GF-D8 (cell line): ENCODE measurements around the gene MYO7A.

Source experiments
- DNase-seq: peaks from one replicate; lab custom pipeline; 2025; lab: John Stamatoyannopoulos, UW

The MYO7A gene

GRCh38 chr11:77167111-77167626 is 39.1 kb downstream of the MYO7A start:
- no peak for DNase-seq

DNA sequence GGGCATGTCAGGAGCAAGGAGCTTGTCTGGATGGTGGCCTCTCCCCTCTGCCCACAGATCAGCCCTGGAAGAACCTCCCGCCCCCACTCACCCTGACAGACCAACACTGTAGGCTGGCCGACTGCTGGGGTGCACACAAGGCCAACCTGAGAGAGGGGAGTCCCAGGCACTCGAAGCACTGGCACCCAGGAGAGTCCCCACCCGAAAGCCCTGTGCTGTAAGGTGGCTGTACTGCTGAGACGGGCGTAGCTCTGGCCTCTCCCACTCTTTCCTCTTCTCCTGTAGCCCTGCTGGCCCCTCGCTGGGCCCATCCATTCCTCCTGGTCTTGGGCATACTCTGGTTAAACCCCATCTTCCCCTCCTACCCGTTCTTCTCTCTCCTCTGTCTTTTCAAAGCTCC is 39.7 kb downstream of the MYO7A start:
- no peak for DNase-seq

DNA sequence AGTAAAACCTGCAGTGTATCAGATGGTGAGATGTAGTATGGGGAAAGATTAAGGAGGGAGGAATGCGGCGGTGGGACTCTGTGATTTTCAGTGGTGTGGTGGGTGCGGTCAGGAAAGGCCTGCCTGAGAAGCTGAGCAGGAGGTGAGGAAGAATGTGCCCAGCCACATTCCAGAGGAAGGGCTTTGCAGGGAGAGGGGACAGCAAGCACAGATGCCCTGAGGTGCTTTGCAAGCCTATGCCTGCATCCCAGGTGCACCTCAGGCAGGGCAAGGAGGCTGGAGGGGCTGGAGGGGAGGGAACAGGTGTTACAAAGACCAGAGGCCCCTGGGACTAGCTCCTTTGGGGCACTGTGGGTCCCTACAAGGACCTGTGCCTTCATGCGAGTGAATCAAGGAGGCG is 42.1 kb downstream of the MYO7A start:
- DNase-seq, result no peak

DNA sequence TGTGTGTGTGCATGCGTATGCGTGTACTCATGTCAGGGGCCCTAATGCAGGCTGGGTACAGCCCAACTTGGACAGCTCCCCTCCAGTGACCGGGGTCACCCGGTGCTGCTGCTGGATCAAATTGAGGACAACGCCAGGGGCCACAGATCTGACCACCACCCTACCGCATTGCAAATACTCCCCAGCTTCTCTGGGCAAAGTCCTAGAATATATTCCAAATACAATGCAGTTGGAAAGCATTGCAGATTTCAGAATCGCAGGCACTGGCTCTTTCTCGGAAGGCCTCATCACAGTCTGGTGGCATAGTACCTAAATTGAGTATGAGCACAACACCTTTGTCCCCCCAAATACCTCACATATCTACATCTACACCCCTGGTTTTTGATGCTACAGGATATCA is 43.2 kb downstream of the MYO7A start:
- no peak for DNase-seq

- DNase-seq, result no peak
Measured at GRCh38 chr11:77171885-77172665, 44.0 kb downstream of the MYO7A start.

DNA sequence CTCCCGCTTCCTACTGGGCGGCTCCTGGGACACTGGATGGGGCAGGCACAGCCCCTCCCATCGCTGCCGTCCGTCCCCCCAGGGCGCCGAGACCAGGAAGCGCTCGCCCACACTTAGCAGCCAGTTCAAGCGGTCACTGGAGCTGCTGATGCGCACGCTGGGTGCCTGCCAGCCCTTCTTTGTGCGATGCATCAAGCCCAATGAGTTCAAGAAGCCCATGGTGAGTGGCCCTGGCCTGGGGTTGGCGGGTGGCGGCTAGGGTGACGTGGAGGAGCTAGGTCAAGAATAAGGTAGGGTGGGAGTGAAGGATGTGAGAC is 44.6 kb downstream of the MYO7A start:
- DNase-seq, result no peak

GRCh38 chr11:77173494-77173893 is 45.4 kb downstream of the MYO7A start:
- no peak for DNase-seq

DNA sequence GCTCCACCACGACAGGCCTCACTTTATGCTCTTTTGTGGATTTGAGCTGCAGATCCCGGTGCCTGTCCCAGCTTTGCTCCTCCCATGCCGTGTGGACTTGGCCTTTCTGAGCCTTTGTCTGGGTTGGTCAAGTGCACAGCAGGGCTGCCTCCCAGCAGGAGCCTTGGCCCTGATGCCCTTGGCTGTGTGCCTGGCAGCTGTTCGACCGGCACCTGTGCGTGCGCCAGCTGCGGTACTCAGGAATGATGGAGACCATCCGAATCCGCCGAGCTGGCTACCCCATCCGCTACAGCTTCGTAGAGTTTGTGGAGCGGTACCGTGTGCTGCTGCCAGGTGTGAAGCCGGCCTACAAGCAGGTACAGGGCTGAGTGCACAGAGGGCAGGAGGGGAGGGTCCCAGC is 46.5 kb downstream of the MYO7A start:
- no peak for DNase-seq

DNA sequence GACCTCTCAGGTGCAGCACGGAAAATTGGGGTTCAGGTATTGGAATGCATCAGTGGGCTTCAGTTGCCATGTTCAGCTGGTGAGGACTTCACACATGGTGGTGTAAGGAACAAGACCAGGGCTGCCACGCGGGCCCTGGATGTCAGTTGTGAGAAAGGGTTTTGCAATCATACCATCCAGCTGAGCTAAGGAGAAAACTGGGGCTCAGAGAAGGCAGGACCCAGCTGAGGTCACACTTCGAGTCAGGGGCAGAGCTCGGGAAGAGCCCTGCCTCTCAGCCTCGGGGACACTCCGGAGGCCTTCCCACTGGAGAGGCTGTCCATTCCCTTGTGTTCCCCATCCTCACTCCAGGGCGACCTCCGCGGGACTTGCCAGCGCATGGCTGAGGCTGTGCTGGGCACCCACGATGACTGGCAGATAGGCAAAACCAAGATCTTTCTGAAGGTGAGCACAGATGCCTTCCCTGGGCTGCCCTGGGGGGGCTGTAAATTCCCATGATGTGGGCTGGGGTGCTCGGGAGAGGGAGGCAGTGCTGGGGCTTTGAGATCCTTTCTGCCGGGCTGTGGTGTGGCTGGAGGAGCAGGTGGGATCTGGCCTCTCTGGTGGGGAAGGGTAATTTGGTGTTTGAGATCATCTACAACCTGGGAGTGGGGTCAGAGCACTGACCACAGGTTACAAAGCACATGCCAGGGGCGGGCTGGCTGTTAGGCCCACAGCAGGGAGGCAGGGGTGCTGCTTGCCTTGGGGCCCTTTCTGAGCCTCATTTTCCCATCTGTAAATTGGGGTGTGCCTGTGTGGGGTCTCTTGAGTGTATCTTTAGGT is 47.2 kb downstream of the MYO7A start:
- DNase-seq, result peak; percentile 24

GRCh38 chr11:77175869-77176539 is 48.0 kb downstream of the MYO7A start:
- DNase-seq, result peak; percentile 62

DNA sequence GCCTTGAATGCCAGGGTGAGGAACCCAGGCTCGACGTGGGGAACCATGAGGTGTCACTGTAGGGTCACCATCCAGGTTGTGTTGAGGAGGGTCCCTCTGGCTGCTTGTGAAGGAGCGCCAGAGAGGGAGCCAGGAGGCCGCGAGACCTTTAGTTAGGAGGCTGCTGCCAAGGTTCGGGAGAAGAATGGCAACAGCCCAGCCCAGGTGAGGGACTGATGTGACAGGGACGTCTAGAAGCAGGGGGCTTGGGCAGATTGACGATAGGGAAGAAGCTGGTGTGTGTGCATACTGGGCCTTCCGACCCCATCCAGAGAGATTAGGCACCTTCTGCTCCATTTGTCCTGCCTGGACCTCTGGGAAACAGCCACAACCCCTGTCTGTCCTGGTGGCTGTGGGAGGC is 49.0 kb downstream of the MYO7A start:
- no peak for DNase-seq

- DNase-seq, result no peak
Measured at GRCh38 chr11:77178150-77178549, 50.1 kb downstream of the MYO7A start.

- no peak for DNase-seq
Measured at GRCh38 chr11:77179048-77179447, 51.0 kb downstream of the MYO7A start.

- no peak for DNase-seq
Measured at GRCh38 chr11:77179681-77180080, 51.6 kb downstream of the MYO7A start.

DNA sequence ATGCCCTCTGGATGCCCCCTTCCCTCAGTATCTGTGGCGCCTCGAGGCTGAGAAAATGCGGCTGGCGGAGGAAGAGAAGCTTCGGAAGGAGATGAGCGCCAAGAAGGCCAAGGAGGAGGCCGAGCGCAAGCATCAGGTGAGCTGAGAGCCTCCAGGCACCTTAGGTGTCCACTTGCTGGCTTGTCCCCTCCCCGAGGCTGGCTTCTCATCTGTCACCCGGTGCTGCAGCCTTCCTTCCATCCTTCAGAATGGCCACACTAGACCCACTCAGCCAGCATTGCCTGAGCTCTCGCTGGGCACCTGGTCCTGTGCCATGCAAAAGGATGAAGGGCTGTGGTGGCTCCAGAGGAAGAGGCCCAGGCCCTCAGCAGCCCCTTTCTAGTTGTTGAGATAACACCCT is 52.3 kb downstream of the MYO7A start:
- no peak for DNase-seq

DNA sequence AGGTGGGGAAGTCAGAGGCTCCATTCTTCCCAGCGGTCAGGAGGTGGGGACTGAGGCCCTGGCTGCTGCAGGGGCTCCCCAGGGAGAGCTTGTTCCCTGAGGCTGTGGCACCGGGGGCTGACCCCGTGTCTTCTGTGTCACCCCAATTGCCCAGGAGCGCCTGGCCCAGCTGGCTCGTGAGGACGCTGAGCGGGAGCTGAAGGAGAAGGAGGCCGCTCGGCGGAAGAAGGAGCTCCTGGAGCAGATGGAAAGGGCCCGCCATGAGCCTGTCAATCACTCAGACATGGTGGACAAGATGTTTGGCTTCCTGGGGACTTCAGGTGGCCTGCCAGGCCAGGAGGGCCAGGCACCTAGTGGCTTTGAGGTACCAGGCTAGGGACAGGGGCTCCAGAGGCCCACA is 53.2 kb downstream of the MYO7A start:
- DNase-seq, result no peak

- DNase-seq, result no peak
Measured at GRCh38 chr11:77181799-77182541, 53.9 kb downstream of the MYO7A start.

DNA sequence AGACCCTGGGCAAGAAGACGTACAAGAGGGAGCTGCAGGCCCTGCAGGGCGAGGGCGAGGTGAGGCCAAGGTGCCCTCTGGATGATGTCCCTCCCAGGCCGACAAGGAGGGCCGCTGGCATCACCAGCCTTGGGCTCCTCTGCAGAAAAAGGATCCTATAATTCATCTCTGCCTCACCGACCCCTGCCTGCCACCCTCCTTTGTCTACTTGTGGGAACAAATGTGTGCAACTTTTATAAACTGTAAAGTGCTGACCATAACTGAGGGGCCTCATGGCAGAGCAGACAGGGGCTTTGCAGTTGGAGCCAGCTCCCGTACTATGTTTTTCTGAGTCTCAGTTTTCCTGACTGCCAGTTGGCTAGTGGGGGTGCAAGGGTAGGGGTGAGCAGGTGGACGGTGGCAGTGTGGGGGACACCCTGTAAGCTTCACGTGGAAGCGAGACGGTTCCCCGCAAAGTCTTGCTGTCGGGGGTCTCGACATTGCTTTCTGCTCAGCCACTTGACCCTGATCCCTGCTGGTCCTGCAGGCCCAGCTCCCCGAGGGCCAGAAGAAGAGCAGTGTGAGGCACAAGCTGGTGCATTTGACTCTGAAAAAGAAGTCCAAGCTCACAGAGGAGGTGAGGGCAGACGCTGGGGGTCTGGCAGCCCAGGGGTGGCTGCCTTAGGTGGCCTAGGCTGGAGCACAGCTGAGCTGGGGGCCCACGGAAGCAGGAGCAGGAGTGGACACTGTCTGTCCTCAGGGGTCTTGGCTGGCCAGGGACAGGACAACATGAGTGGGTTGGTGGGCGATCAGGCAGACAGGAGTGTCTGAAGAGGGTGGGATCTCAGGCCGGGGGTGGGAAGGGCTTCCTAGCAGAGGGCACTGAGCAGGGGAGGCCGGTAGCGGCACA is 54.7 kb downstream of the MYO7A start:
- no peak for DNase-seq

DNA sequence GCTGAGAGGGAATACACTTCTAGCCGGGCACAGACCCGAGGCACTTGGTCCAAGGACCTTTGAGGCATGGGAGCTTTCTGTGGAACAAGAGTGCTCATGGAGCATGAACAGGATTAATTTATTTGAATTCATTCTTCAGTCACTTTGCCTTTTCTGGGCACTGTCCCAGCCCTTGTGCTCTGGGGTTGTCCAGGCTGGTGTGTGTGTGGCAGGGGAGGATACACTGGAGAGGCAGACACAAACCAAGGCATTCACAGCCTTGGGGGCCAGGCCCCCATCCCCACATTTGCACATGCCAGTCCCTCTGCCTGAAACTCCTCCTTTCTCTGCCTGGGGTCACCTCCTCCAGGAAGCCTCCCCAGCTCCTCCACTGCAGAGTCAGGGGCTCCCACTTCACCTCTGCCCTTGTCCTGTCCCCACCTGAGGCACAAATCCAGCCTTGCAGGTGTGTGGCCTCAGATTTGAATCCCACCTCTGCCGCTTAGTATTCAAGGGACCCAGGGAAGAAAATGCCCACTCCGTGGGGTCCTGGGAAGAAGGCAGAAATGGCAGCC is 55.5 kb downstream of the MYO7A start:
- DNase-seq, result no peak

GRCh38 chr11:77184136-77184860 is 56.3 kb downstream of the MYO7A start:
- DNase-seq, result no peak
